Mesenchymal stem cell (in vitro differentiated cells and primary cell): Measurements from ENCODE around the gene ALG12.
A peak's percentile ranks its signal among the peaks of the same experiment; 100 is the strongest.

Experiments used
- DNase-seq: peaks from one replicate; pipeline ENCODE4 v3.0.0-alpha.2; 2013
- H2AFZ ChIP-seq: one replicate; pipeline ENCODE4 v1.6.1; 2013; ENCODE audit warnings: low read depth, mild to moderate bottlenecking, control low read depth, inconsistent platforms, low read length, moderate library complexity
- H2AK5ac ChIP-seq: 2 replicates; pipeline ENCODE4 v1.6.1; 2013; ENCODE audit warnings: low read length, moderate library complexity, mild to moderate bottlenecking, inconsistent platforms; ENCODE audit not compliant: severe bottlenecking
- H2BK120ac ChIP-seq: one replicate; pipeline ENCODE4 v1.6.1; 2013; ENCODE audit warnings: low read depth, mild to moderate bottlenecking, inconsistent platforms, low read length, moderate library complexity
- H2BK12ac ChIP-seq, 2 experiments: one replicate each; pipeline ENCODE4 v1.6.1; 2013; ENCODE audit warnings: inconsistent platforms in 2 of 2, low read length in 2 of 2, mild to moderate bottlenecking in 2 of 2, moderate library complexity in 2 of 2, control low read depth in 1 of 2
- H2BK15ac ChIP-seq: one replicate; pipeline ENCODE4 v1.6.1; 2013; ENCODE audit warnings: mild to moderate bottlenecking, low read depth, inconsistent platforms; ENCODE audit not compliant: poor library complexity, severe bottlenecking
- H2BK5ac ChIP-seq: 2 replicates; pipeline ENCODE4 v1.6.1; 2013; ENCODE audit warnings: low read depth, mild to moderate bottlenecking, low read length, control low read depth, inconsistent platforms; ENCODE audit not compliant: poor library complexity, severe bottlenecking
- H3K14ac ChIP-seq, 2 experiments: one replicate each; pipeline ENCODE4 v1.6.1; 2013; ENCODE audit warnings: inconsistent platforms in 2 of 2, low read length in 2 of 2, control low read depth in 1 of 2, mild to moderate bottlenecking in 1 of 2, moderate library complexity in 1 of 2
- H3K18ac ChIP-seq, 2 experiments: one replicate each; pipeline ENCODE4 v1.6.1; 2013; ENCODE audit warnings: inconsistent platforms in 2 of 2, low read length in 2 of 2, control low read depth in 1 of 2, low read depth in 1 of 2, mild to moderate bottlenecking in 1 of 2
- H3K23ac ChIP-seq, 2 experiments: one replicate each; pipeline ENCODE4 v1.6.1; 2013; ENCODE audit warnings: inconsistent platforms in 2 of 2, low read length in 2 of 2, mild to moderate bottlenecking in 2 of 2, moderate library complexity in 2 of 2, control low read depth in 1 of 2
- H3K27ac ChIP-seq: 2 replicates; pipeline ENCODE4 v1.5.1; 2013; ENCODE audit warnings: mild to moderate bottlenecking, moderate library complexity, low read length, control low read depth, inconsistent platforms; ENCODE audit not compliant: poor library complexity, severe bottlenecking
- H3K27me3 ChIP-seq, 2 experiments: 2 replicates each; pipeline versions ENCODE4 v1.6.1 to v1.7.0; 2013; ENCODE audit warnings: low read length in 2 of 2, mild to moderate bottlenecking in 2 of 2, moderate library complexity in 2 of 2, control low read depth in 1 of 2, inconsistent platforms in 1 of 2; ENCODE audit not compliant: control insufficient read depth in 1 of 2, insufficient read depth in 1 of 2
- H3K36me3 ChIP-seq, 2 experiments: 2 replicates each; pipeline versions ENCODE4 v1.6.1 to v1.7.0; 2013; ENCODE audit warnings: low read length in 2 of 2, control low read depth in 1 of 2, inconsistent platforms in 1 of 2, low read depth in 1 of 2, mild to moderate bottlenecking in 1 of 2; ENCODE audit not compliant: insufficient read depth in 2 of 2, control insufficient read depth in 1 of 2
- H3K4ac ChIP-seq, 2 experiments: one replicate each; pipeline ENCODE4 v1.6.1; 2013; ENCODE audit warnings: inconsistent platforms in 2 of 2, low read length in 2 of 2, mild to moderate bottlenecking in 2 of 2, moderate library complexity in 2 of 2, control low read depth in 1 of 2, low read depth in 1 of 2
- H3K4me1 ChIP-seq: 2 replicates; pipeline ENCODE4 v1.6.1; 2013; ENCODE audit warnings: low read depth, low read length, control low read depth; ENCODE audit not compliant: control insufficient read depth, insufficient read depth
- H3K4me2 ChIP-seq: 2 replicates; pipeline ENCODE4 v1.6.1; 2013; ENCODE audit warnings: low read length, mild to moderate bottlenecking, inconsistent platforms; ENCODE audit not compliant: poor library complexity, severe bottlenecking
- H3K4me3 ChIP-seq, 2 experiments: 2 replicates each; pipeline versions ENCODE4 v1.5.1 to v1.7.0; 2013; ENCODE audit warnings: low read length in 2 of 2, mild to moderate bottlenecking in 2 of 2, control low read depth in 1 of 2, low read depth in 1 of 2; ENCODE audit not compliant: insufficient read depth in 1 of 2
- H3K79me1 ChIP-seq: replicated peaks from 2 replicates; pipeline ENCODE4 v1.6.1; 2013; ENCODE audit warnings: mild to moderate bottlenecking, control low read depth, low read length, inconsistent platforms; ENCODE audit not compliant: poor library complexity, severe bottlenecking
- H3K9ac ChIP-seq: 2 replicates; pipeline ENCODE4 v1.7.0; 2013; ENCODE audit warnings: mild to moderate bottlenecking, low read length, moderate library complexity
- H3K9me3 ChIP-seq: 2 replicates; pipeline ENCODE4 v1.7.0; 2013; ENCODE audit warnings: mild to moderate bottlenecking, low read length; ENCODE audit not compliant: control insufficient read depth
- H4K8ac ChIP-seq: one replicate; pipeline ENCODE4 v1.6.1; 2013; ENCODE audit warnings: inconsistent platforms, mild to moderate bottlenecking, low read length, moderate library complexity
- H4K91ac ChIP-seq: one replicate; pipeline ENCODE4 v1.6.1; 2013; ENCODE audit warnings: mild to moderate bottlenecking, low read length, inconsistent platforms
- WGBS: methylation state at CpG from one replicate; pipeline ENCODE4 v1.1.7; 2013; ENCODE audit warnings: mixed read lengths; 5-methylcytosine and 5-hydroxymethylcytosine counted together

Gene ALG12

GRCh38 chr22:49887702-49888101 lies 30.5 kb downstream of the ALG12 start:
- no peak overlapping the region for H2BK15ac ChIP-seq
- H3K4me3 ChIP-seq: no peak overlapping the region
- H3K79me1 ChIP-seq: peaks cover 66% of the 10 kb centered on the region
- no peak overlapping the region for H2AK5ac ChIP-seq
- H4K8ac ChIP-seq: no peak overlapping the region
- H2BK120ac ChIP-seq: no peak overlapping the region
- no peak overlapping the region for H3K18ac ChIP-seq
- H3K14ac ChIP-seq: no peak overlapping the region
- H2AFZ ChIP-seq: no peak overlapping the region
- no peak overlapping the region for H2BK5ac ChIP-seq
- H4K91ac ChIP-seq: no peak overlapping the region
- H3K36me3 ChIP-seq: peaks cover 61 to 82% of the 10 kb centered on the region in 2 experiments
- no peak overlapping the region for H3K23ac ChIP-seq
- peaks cover 8% of the 10 kb centered on the region for H3K9me3 ChIP-seq
- no peak overlapping the region for H3K27ac ChIP-seq
- no peak overlapping the region for H3K4me2 ChIP-seq
- no peak for DNase-seq
- H3K9ac ChIP-seq: no peak overlapping the region
- H3K4ac ChIP-seq: no peak overlapping the region
- no peak overlapping the region for H2BK12ac ChIP-seq
- WGBS: 98% methylated on average over 9 of the region's 9 CpGs
- H3K4me1 ChIP-seq: peaks cover 4% of the 10 kb centered on the region
- H3K27me3 ChIP-seq: no peaks in the 10 kb centered on the region

GRCh38 chr22:49887064-49887451 lies 31.2 kb downstream of the ALG12 start:
- H3K27me3 ChIP-seq: no peaks in the 10 kb centered on the region
- no peak overlapping the region for H3K4ac ChIP-seq
- H2AK5ac ChIP-seq: no peak overlapping the region
- H3K79me1 ChIP-seq: peaks cover 66% of the 10 kb centered on the region
- H3K9ac ChIP-seq: no peak overlapping the region
- no peak overlapping the region for H2BK5ac ChIP-seq
- H3K27ac ChIP-seq: no peak overlapping the region
- no peak overlapping the region for H3K4me2 ChIP-seq
- peaks cover 5% of the 10 kb centered on the region for H3K4me1 ChIP-seq
- H3K4me3 ChIP-seq: no peak overlapping the region
- DNase-seq: no peak
- no peak overlapping the region for H3K14ac ChIP-seq
- WGBS: over 99% methylated on average over 13 of the region's 14 CpGs
- H2AFZ ChIP-seq: no peak overlapping the region
- H2BK120ac ChIP-seq: no peak overlapping the region
- no peak overlapping the region for H4K8ac ChIP-seq
- peaks cover 8% of the 10 kb centered on the region for H3K9me3 ChIP-seq
- H2BK15ac ChIP-seq: no peak overlapping the region
- no peak overlapping the region for H4K91ac ChIP-seq
- H3K18ac ChIP-seq: no peak overlapping the region
- H2BK12ac ChIP-seq: no peak overlapping the region
- H3K23ac ChIP-seq: no peak overlapping the region
- peaks cover 57 to 76% of the 10 kb centered on the region in 2 experiments for H3K36me3 ChIP-seq

GRCh38 chr22:49886346-49887063 lies 31.7 kb downstream of the ALG12 start:
- Histone ChIP-seq H2BK5ac (no peak overlapping the region), H3K9ac (no peak overlapping the region), H3K79me1 (peaks cover 70% of the 10 kb centered on the region), H2AFZ (no peak overlapping the region), H3K36me3 (peaks cover 59 to 76% of the 10 kb centered on the region in 2 experiments), H3K4me1 (peaks cover 5% of the 10 kb centered on the region), H3K27ac (no peak overlapping the region), H2BK12ac (no peak overlapping the region), H3K27me3 (no peaks in the 10 kb centered on the region), H3K9me3 (peaks cover 8% of the 10 kb centered on the region), H3K18ac (no peak overlapping the region), H2BK15ac (no peak overlapping the region), H2AK5ac (no peak overlapping the region), H3K23ac (no peak overlapping the region), H4K8ac (no peak overlapping the region), H3K14ac (no peak overlapping the region), H3K4me3 (no peak overlapping the region), H3K4ac (no peak overlapping the region), H2BK120ac (no peak overlapping the region), H3K4me2 (no peak overlapping the region), H4K91ac (no peak overlapping the region)
- DNase-seq: no peak
- WGBS: 98% methylated on average over 41 of the region's 41 CpGs

- H3K36me3 ChIP-seq: peaks cover 58 to 69% of the 10 kb centered on the region in 2 experiments
- no peak overlapping the region for H3K4me2 ChIP-seq
- H3K27ac ChIP-seq: no peak overlapping the region
- no peak overlapping the region for H2BK120ac ChIP-seq
- peaks cover 8% of the 10 kb centered on the region for H3K9me3 ChIP-seq
- peak overlapping the region in 1 of 2 experiments; percentile 12 for H2BK12ac ChIP-seq
- peaks cover 71% of the 10 kb centered on the region for H3K79me1 ChIP-seq
- no peak overlapping the region for H3K23ac ChIP-seq
- no peak overlapping the region for H2AFZ ChIP-seq
- H3K4me1 ChIP-seq: peaks cover 5% of the 10 kb centered on the region
- H2AK5ac ChIP-seq: no peak overlapping the region
- no peak overlapping the region for H3K9ac ChIP-seq
- no peak overlapping the region for H4K91ac ChIP-seq
- no peaks in the 10 kb centered on the region for H3K27me3 ChIP-seq
- H3K4ac ChIP-seq: no peak overlapping the region
- no peak for DNase-seq
- H2BK15ac ChIP-seq: no peak overlapping the region
- H4K8ac ChIP-seq: no peak overlapping the region
- H2BK5ac ChIP-seq: no peak overlapping the region
- 98% methylated on average over 35 of the region's 35 CpGs for WGBS
- no peak overlapping the region for H3K18ac ChIP-seq
- H3K14ac ChIP-seq: no peak overlapping the region
- H3K4me3 ChIP-seq: no peak overlapping the region
Measured at GRCh38 chr22:49885881-49886280, 32.4 kb downstream of the ALG12 start.
